Hepatocyte (in vitro differentiated cells): ENCODE results near the gene LINC00305. TPM values are rescaled to one million over a fixed set of nuclear protein-coding genes. Genes with fewer than 3 reads are reported as not detected.

Experiments used
- DNase-seq: peaks from one replicate; pipeline ENCODE4 v3.0.0-alpha.2; 2016; ENCODE audit warnings: low spot score
- H2AFZ ChIP-seq: fragments of 200-600 bp; sonication (generic); 2 replicates; pipeline ENCODE4 v1.6.0; 2016; ENCODE audit warnings: antibody characterized with exemption, mild to moderate bottlenecking
- H3K27ac ChIP-seq: fragments of 200-600 bp; sonication (generic); 2 replicates; pipeline ENCODE4 v1.5.1; 2016; ENCODE audit warnings: mild to moderate bottlenecking
- H3K27me3 ChIP-seq: fragments of 200-600 bp; sonication (generic); 2 replicates; pipeline ENCODE4 v1.6.1; 2016
- H3K36me3 ChIP-seq: fragments of 200-600 bp; sonication (generic); replicated peaks from 2 replicates; pipeline ENCODE4 v1.5.1; 2016; ENCODE audit warnings: low read depth; ENCODE audit not compliant: insufficient read depth
- H3K4me1 ChIP-seq: fragments of 200-600 bp; sonication (generic); 2 replicates; pipeline ENCODE4 v1.5.1; 2016; ENCODE audit warnings: mild to moderate bottlenecking, moderate library complexity; ENCODE audit not compliant: insufficient read depth
- H3K4me2 ChIP-seq: fragments of 200-600 bp; sonication (generic); 2 replicates; pipeline ENCODE4 v1.6.0; 2016
- H3K4me3 ChIP-seq: fragments of 200-600 bp; sonication (generic); 2 replicates; pipeline ENCODE4 v1.5.1; 2016; ENCODE audit warnings: mild to moderate bottlenecking
- H3K79me2 ChIP-seq: fragments of 200-600 bp; sonication (generic); 2 replicates; pipeline ENCODE4 v1.6.0; 2017; ENCODE audit warnings: mild to moderate bottlenecking
- H3K9me2 ChIP-seq: fragments of 200-600 bp; sonication (generic); replicated peaks from 2 replicates; pipeline ENCODE4 v1.6.0; 2017; ENCODE audit warnings: mild to moderate bottlenecking; ENCODE audit not compliant: insufficient read depth
- H3K9me3 ChIP-seq: fragments of 200-600 bp; sonication (generic); 2 replicates; pipeline ENCODE4 v1.5.1; 2016; ENCODE audit warnings: low read depth, mild to moderate bottlenecking
- H4K20me1 ChIP-seq: fragments of 200-600 bp; sonication (generic); 2 replicates; pipeline ENCODE4 v1.6.0; 2016; ENCODE audit warnings: mild to moderate bottlenecking; ENCODE audit not compliant: insufficient read depth, poor library complexity, severe bottlenecking
- EZH2 ChIP-seq: fragments of 200-600 bp; sonication (generic); IDR thresholded peaks from 2 replicates; pipeline ENCODE4 v1.6.1; 2016; ENCODE audit warnings: antibody characterized with exemption, mild to moderate bottlenecking, borderline replicate concordance
- EZH2phosphoT487 ChIP-seq: fragments of 200-600 bp; sonication (generic); IDR thresholded peaks from one replicate; pipeline ENCODE4 v1.6.1; 2018; ENCODE audit warnings: antibody characterized with exemption, mild to moderate bottlenecking, low read depth, moderate library complexity; ENCODE audit not compliant: unreplicated experiment, severe bottlenecking
- WGBS: methylation state at CpG from one replicate; pipeline ENCODE4 v1.1.6; 2016; ENCODE audit warnings: low lambda C conversion rate; ENCODE audit errors: missing lambda C conversion rate; 5-methylcytosine and 5-hydroxymethylcytosine counted together
- polyA plus RNA-seq: library from polyadenylated mRNA; unstranded; fragments of >200 nt; fragmentation: Nextera tagmentation; extraction: Ambion mirVana; gene quantifications from 2 replicates; pipeline ENCODE4 v1.2.1, GENCODE V29; 2016
- total RNA-seq: library from RNA; depleted of rRNA; stranded (reverse); fragments of >200 nt; gene quantifications from 2 replicates; pipeline ENCODE4 v1.2.3, GENCODE V29; 2014
- TF ChIP-seq, protein P1 (sequence below): fragments of 200-600 bp; sonication (generic); IDR thresholded peaks from 2 replicates; pipeline ENCODE4 v1.5.1; 2016; ENCODE audit warnings: antibody characterized with exemption, mild to moderate bottlenecking; ENCODE audit not compliant: poor library complexity

LINC00305 gene
- total and polyA plus RNA-seq, 2 experiments from 2014 or later, result 0.30 to 1.9 TPM

DNA sequence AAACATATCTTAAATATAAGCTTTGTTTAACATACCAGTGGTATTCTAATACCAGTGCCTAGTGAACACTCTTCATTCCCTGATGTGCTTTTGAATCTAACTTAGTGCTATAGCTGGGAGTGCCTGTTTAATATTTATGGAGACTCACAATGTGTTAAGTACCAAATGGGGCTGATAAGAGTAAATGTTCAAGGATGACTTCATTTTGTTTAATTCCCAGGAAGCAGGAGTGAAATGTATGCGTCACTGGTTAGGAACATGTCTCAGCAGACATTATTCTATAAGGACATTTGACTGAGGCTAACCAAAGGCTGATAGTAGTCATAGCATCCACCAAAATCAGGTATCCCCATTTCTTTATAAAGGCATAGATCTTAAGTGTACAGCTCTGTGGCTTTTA is 31.7 kb upstream of the LINC00305 start:
- TF ChIP-seq EZH2 (no peak), EZH2phosphoT487 (no peak)
- TF ChIP-seq, protein P1, sequence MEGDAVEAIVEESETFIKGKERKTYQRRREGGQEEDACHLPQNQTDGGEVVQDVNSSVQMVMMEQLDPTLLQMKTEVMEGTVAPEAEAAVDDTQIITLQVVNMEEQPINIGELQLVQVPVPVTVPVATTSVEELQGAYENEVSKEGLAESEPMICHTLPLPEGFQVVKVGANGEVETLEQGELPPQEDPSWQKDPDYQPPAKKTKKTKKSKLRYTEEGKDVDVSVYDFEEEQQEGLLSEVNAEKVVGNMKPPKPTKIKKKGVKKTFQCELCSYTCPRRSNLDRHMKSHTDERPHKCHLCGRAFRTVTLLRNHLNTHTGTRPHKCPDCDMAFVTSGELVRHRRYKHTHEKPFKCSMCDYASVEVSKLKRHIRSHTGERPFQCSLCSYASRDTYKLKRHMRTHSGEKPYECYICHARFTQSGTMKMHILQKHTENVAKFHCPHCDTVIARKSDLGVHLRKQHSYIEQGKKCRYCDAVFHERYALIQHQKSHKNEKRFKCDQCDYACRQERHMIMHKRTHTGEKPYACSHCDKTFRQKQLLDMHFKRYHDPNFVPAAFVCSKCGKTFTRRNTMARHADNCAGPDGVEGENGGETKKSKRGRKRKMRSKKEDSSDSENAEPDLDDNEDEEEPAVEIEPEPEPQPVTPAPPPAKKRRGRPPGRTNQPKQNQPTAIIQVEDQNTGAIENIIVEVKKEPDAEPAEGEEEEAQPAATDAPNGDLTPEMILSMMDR, result no peak
- DNase-seq, result no peak
- Histone ChIP-seq H3K4me3 (no peak overlapping the region), H3K27ac (no peak overlapping the region), H3K4me2 (no peak overlapping the region), H3K79me2 (no peaks in the 10 kb centered on the region), H3K36me3 (no peaks in the 10 kb centered on the region), H3K27me3 (no peaks in the 10 kb centered on the region), H4K20me1 (no peaks in the 10 kb centered on the region), H3K4me1 (no peaks in the 10 kb centered on the region), H3K9me2 (no peaks in the 10 kb centered on the region), H3K9me3 (no peaks in the 10 kb centered on the region), H2AFZ (no peak overlapping the region)
- WGBS, result 90% methylated on average over 1 of the region's 1 CpG

DNA sequence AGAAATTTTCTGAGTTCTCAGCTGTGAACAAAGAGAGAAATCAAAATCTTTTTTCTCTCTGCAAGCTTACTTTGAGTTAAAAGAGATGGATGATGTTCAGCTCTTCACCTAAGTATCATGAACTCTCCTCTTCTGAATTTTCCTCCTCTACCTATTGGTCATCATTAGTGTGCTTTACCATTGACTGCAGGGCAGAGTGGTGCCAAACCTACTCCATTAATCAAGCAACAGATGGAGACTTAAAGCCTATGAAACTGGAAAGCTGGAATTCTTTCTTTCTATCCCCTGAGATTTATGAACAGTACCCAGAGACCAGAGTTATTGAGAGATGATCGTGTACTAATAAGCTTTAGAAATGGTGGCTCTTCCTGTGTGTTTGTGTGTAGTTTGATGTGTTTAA is 31.3 kb upstream of the LINC00305 start:
- no peak for TF ChIP-seq EZH2phosphoT487
- TF ChIP-seq EZH2, result no peak
- TF ChIP-seq, protein P1, result no peak
- WGBS, result 64% methylated on average over 1 of the region's 1 CpG

DNA sequence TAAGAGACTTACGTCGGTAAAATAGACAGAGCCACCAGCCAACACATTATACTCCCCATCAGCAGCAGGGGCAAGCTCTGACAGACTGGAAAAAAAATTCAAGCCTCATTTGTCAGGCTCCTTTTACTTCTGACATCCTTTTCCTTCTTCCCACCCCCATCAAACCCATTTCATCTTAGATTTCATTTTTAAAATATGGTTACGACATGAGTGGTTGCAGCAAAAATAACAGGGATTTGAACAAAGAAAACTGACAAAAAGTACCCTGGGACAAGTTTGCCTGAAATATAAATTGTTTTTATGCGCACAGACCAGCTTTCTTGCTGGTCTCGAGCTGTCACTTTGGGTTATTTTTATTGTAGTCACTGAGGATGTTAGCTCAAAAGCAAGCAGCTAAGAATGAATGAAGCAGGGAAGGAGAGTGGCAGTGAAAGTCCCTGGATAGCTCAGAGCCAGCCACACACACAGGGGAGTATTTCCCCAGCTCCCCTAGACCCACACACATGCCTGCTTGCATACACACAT is 30.7 kb upstream of the LINC00305 start:
- Histone ChIP-seq H3K4me1 (no peaks in the 10 kb centered on the region), H2AFZ (no peak overlapping the region), H3K36me3 (no peaks in the 10 kb centered on the region), H4K20me1 (no peaks in the 10 kb centered on the region), H3K79me2 (no peaks in the 10 kb centered on the region), H3K27me3 (no peaks in the 10 kb centered on the region), H3K9me2 (no peaks in the 10 kb centered on the region), H3K4me3 (no peak overlapping the region), H3K27ac (no peak overlapping the region), H3K4me2 (no peak overlapping the region), H3K9me3 (no peaks in the 10 kb centered on the region)
- WGBS, result 72% methylated on average over 5 of the region's 5 CpGs
- DNase-seq, result no peak
- TF ChIP-seq, protein P1, result no peak
- TF ChIP-seq EZH2phosphoT487 (no peak), EZH2 (no peak)

More for the DNA sequence above, 31.3 kb upstream of the LINC00305 start:
- Histone ChIP-seq H3K79me2 (no peaks in the 10 kb centered on the region), H4K20me1 (no peaks in the 10 kb centered on the region), H3K4me3 (no peak overlapping the region), H3K4me1 (no peaks in the 10 kb centered on the region), H2AFZ (no peak overlapping the region), H3K27ac (no peak overlapping the region), H3K4me2 (no peak overlapping the region), H3K36me3 (no peaks in the 10 kb centered on the region), H3K27me3 (no peaks in the 10 kb centered on the region), H3K9me2 (no peaks in the 10 kb centered on the region), H3K9me3 (no peaks in the 10 kb centered on the region)
- no peak for DNase-seq

DNA sequence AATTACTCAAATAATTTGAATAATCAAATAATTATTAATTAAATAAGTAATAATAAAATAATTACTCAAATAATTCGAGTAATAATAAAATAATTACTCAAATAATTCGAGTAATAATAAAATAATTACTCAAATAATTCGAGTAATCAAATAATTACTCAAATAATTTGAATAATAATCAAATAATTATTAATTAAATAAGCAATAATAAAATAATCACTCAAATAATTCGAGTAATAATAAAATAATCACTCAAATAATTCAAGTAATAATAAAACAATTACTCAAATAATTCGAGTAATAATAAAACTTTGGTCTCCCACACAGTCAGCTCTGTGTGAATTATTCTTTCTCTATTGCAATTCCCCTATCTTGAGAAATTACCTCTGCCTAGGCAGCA is 30.0 kb upstream of the LINC00305 start:
- Histone ChIP-seq H4K20me1 (no peaks in the 10 kb centered on the region), H2AFZ (no peak overlapping the region), H3K4me2 (no peak overlapping the region), H3K4me3 (no peak overlapping the region), H3K27me3 (no peaks in the 10 kb centered on the region), H3K79me2 (no peaks in the 10 kb centered on the region), H3K9me3 (no peaks in the 10 kb centered on the region), H3K36me3 (no peaks in the 10 kb centered on the region), H3K4me1 (no peaks in the 10 kb centered on the region), H3K9me2 (no peaks in the 10 kb centered on the region), H3K27ac (no peak overlapping the region)
- 82% methylated on average over 5 of the region's 5 CpGs for WGBS
- TF ChIP-seq EZH2phosphoT487 (no peak), EZH2 (no peak)
- TF ChIP-seq, protein P1, result no peak
- no peak for DNase-seq
